ENCODE measurements around the gene RIOK1.

DNA sequence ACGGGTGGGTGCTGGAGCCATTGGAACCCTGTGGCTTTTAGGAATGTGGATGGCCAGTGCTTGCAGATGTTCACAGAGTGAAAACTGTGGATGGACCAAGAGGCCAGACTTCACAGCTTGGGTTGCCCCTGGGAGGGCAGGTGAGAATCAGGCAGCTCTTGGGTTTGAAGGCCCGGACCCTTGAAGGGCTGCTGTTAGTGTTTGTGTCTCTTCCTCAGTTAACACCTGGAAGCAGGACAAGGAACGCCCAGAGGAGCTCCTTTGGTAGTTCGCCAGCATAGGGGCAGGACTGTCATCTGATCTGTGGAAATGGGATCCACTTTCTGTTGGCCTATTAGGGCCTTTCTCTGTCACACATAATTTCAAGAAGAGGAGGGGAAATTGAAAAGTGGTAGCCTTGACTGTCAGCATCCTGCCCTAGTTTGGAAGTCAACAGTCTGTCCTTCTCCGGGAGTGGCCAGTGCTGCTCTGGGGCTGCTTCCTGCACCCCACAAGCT, 43.6 kb downstream of the RIOK1 start:
- TF ChIP-seq, protein P1, sequence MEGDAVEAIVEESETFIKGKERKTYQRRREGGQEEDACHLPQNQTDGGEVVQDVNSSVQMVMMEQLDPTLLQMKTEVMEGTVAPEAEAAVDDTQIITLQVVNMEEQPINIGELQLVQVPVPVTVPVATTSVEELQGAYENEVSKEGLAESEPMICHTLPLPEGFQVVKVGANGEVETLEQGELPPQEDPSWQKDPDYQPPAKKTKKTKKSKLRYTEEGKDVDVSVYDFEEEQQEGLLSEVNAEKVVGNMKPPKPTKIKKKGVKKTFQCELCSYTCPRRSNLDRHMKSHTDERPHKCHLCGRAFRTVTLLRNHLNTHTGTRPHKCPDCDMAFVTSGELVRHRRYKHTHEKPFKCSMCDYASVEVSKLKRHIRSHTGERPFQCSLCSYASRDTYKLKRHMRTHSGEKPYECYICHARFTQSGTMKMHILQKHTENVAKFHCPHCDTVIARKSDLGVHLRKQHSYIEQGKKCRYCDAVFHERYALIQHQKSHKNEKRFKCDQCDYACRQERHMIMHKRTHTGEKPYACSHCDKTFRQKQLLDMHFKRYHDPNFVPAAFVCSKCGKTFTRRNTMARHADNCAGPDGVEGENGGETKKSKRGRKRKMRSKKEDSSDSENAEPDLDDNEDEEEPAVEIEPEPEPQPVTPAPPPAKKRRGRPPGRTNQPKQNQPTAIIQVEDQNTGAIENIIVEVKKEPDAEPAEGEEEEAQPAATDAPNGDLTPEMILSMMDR (IDR thresholded peaks at IDR 0.05), result no peak
- no peak for TF ChIP-seq POLR2A (IDR thresholded peaks at IDR 0.05)
